ENCODE results near the gene KRTAP19-1. TPM values are rescaled to one million over a fixed set of nuclear protein-coding genes. Genes with fewer than 3 reads are reported as not detected.

Gene KRTAP19-1
- total RNA-seq, 1 donor from 2014 or later, result not detected

DNA sequence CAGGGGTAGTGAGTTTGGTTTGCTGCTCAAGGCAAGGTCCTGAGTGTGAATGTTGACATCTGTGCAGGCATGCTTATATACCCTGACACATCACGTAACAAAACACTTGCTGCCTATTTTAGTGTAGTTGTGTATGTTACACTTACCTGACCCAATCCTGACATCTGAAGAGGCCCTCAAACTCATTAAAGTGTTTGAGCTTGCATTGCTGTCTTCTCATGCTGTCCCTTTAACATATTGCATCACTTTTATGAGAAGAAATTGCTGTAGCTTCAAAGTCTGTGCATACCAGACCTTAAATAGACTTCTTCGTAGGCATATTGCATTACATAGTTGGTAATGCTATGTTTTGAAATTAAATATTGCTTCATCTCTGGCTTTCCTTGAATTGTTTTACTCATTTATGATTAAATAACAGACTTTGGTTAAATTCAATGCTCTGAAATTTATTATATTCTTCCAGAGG lies 11.8 kb upstream of the KRTAP19-1 start, which contains the start of gene KRTAP19-3:
Gene KRTAP19-3 (minus strand): TSS at position 51 of the 466 bp plus-strand sequence. CDS start 56 bp downstream, outside the sequence.
- no peaks in the 10 kb centered on the region for H3K36me3 ChIP-seq (ENCODE audit: control insufficient read depth, insufficient read depth, low read length)
- no peak within 1 kb of the TSS for H3K4me3 ChIP-seq (ENCODE audit: low read depth, low read length)
- FAIRE-seq, result peak; percentile 95
- peak; percentile 7 for DNase-seq (ENCODE audit: low read depth)
- no peaks in the 10 kb centered on the region for H3K27me3 ChIP-seq (ENCODE audit: control insufficient read depth, insufficient read depth, low read length)
- no peak for TF ChIP-seq CTCF (IDR thresholded peaks at IDR 0.05; ENCODE audit: insufficient read depth, low read length, severe bottlenecking)

DNA sequence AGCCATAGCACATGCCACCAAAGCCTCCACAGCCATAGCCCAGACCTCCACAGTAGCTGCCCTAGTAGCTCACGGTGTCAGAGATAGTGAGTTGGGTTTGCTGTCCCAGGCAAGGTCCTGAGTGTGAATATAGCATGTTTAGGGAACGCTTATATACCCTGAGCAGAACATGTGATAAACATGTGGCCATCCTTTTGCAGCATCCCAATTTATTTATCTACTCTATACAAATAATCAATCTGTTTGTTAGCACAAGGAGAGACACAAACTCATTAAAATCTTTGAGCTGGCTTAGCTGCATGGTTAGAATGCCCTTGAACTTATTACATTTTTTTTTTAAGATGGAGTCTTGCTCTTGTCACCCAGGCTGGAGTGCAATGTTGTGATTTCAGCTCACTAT lies 7.2 kb upstream of the KRTAP19-1 start, which contains the start of gene KRTAP19-2:
Gene KRTAP19-2 (minus strand): TSS at position 101 of the 400 bp plus-strand sequence. CDS start 88 bp downstream, at position 13.
- Histone ChIP-seq H3K4me3 (ENCODE audit: low read depth, low read length) (no peak within 1 kb of the TSS), H3K27me3 (ENCODE audit: control insufficient read depth, insufficient read depth, low read length) (no peaks in the 10 kb centered on the region), H3K36me3 (ENCODE audit: control insufficient read depth, insufficient read depth, low read length) (no peaks in the 10 kb centered on the region)
- no peak for FAIRE-seq
- no peak for TF ChIP-seq CTCF (IDR thresholded peaks at IDR 0.05; ENCODE audit: insufficient read depth, low read length, severe bottlenecking)
- DNase-seq (ENCODE audit: low read depth), result no peak

- no peak for FAIRE-seq
- Histone ChIP-seq H3K4me3 (ENCODE audit: low read depth, low read length) (no peak overlapping the region), H3K27me3 (ENCODE audit: control insufficient read depth, insufficient read depth, low read length) (no peaks in the 10 kb centered on the region), H3K36me3 (ENCODE audit: control insufficient read depth, insufficient read depth, low read length) (no peaks in the 10 kb centered on the region)
- TF ChIP-seq CTCF (IDR thresholded peaks at IDR 0.05; ENCODE audit: insufficient read depth, low read length, severe bottlenecking), result no peak
- DNase-seq (ENCODE audit: low read depth), result no peak
These were observed 6.0 kb upstream of the KRTAP19-1 start for GRCh38 chr21:30486180-30486579.

DNA sequence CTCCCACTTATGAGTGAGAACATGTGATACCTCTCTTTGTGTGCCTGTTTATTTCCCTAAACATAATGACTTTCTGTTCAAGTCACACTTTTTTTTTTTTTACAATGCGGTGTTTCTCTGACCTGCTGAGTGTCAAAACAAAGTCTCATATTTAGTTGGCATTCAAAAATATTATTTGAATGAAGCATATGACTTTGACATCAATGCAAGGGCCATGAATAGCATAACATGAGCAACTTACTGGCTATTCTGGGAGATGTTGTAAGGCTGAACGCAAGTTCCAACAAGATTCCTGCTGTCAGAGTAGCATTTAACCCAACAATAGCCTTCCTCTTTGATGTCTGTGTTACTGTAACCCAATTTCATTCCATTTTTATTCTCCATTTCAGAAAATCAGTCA lies 2.0 kb upstream of the KRTAP19-1 start:
- FAIRE-seq (no peak), DNase-seq (ENCODE audit: low read depth) (peak; percentile 75)
- no peak overlapping the region for H3K4me3 ChIP-seq (ENCODE audit: low read depth, low read length)
- no peaks in the 10 kb centered on the region for H3K36me3 ChIP-seq (ENCODE audit: control insufficient read depth, insufficient read depth, low read length)
- H3K27me3 ChIP-seq (ENCODE audit: control insufficient read depth, insufficient read depth, low read length), result no peaks in the 10 kb centered on the region
- TF ChIP-seq CTCF (IDR thresholded peaks at IDR 0.05; ENCODE audit: insufficient read depth, low read length, severe bottlenecking), result no peak

DNA sequence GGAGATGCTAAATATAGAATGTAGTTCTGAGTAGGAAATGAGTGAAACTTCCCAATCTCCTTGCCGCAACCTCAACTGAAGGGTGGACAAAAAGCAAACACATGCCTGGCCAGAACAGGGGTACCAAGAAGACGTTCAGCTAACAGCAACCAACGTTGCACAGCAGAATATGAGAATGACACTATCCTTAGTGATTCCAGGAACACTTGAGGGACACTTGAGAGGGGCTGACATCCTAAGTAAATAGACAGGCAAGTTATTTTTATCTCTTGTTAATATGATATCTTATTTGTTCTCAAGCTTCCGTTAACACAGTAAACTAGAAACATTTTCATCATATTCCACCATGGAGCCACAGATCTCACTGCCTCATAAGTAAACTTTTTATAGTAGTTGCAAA lies 908 bp downstream of the KRTAP19-1 start:
- TF ChIP-seq CTCF (IDR thresholded peaks at IDR 0.05; ENCODE audit: insufficient read depth, low read length, severe bottlenecking), result no peak
- H3K4me3 ChIP-seq (ENCODE audit: low read depth, low read length), result no peak overlapping the region
- DNase-seq (ENCODE audit: low read depth), result no peak
- H3K27me3 ChIP-seq (ENCODE audit: control insufficient read depth, insufficient read depth, low read length), result no peaks in the 10 kb centered on the region
- H3K36me3 ChIP-seq (ENCODE audit: control insufficient read depth, insufficient read depth, low read length), result no peaks in the 10 kb centered on the region
- no peak for FAIRE-seq

DNA sequence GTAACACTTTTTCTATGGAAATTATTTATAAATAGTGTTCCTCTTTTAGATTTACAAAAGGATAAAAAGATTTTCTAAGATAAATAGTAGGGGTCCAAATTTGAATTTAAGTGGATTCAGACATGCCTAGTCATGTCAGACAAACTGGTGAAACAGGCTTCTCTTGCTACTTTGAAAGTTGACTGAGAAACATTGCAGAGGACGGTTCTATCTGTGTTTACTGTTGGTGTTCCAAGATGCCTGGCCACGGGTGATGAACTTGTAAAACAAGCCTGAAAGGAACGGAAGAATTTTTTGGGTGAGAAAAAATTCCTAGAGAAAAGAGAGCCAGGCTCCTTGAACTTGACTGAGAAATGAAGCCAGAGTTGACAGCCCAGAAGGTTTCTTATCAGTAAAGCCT lies 2.2 kb downstream of the KRTAP19-1 start:
- Histone ChIP-seq H3K4me3 (ENCODE audit: low read depth, low read length) (no peak overlapping the region), H3K36me3 (ENCODE audit: control insufficient read depth, insufficient read depth, low read length) (no peaks in the 10 kb centered on the region), H3K27me3 (ENCODE audit: control insufficient read depth, insufficient read depth, low read length) (no peaks in the 10 kb centered on the region)
- no peak for FAIRE-seq
- no peak for TF ChIP-seq CTCF (IDR thresholded peaks at IDR 0.05; ENCODE audit: insufficient read depth, low read length, severe bottlenecking)
- peak; percentile 72 for DNase-seq (ENCODE audit: low read depth)
